CD4-positive, alpha-beta T cell treated with Interleukin-10 for 1 hour (primary cell): ENCODE data around the gene FBXO44.
A peak's percentile ranks its signal among the peaks of the same experiment; 100 is the strongest.

Experiments
- DNase-seq: peaks from one replicate; pipeline ENCODE4 v3.0.0-alpha.2; 2020

Gene FBXO44

DNA sequence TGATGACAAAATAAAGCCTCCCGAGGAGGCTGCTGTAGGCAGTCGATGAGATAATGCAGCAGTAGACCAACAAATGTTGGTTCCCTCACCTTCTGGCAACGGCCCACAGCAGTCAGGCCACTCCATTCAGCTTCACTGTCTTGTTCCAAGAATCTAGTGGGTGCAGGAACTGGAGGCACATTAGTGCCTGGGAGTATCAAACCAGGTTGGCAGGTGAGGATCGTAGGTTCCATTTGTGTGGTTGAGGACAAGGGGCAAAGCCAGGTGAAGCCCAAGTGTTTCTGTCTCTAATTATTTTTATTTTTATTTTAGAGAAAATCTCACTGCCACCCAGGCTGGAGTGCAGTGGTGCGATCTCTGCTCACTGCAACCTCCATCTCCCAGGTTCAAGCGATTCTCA, 13.7 kb upstream of the FBXO44 start:
- DNase-seq: no peak

DNA sequence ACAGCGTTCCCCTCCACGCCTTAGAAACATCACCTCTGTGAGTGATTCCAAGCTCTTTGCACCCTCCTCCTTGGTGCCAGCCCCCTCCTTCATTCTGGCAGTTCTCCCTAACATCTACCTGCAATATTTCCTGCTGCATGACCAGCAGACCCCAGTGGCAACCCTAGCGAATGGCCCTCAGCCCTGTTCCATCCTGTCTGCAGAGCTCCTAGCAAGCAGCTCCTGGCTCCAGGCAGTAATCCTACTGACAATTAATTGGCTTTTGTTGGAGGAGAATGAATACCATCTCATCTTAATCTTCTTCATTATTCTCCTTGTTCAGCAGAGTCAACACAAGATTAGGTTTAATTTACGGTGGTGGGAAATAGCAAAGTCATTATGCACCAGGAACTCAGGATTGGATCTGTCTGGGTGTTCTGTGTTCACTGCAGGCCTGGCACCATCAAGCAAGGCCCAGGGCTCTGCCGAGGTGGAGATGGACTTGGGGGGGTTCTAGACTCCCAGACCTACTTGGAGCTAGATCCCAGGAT, 12.8 kb upstream of the FBXO44 start:
- no peak for DNase-seq

DNA sequence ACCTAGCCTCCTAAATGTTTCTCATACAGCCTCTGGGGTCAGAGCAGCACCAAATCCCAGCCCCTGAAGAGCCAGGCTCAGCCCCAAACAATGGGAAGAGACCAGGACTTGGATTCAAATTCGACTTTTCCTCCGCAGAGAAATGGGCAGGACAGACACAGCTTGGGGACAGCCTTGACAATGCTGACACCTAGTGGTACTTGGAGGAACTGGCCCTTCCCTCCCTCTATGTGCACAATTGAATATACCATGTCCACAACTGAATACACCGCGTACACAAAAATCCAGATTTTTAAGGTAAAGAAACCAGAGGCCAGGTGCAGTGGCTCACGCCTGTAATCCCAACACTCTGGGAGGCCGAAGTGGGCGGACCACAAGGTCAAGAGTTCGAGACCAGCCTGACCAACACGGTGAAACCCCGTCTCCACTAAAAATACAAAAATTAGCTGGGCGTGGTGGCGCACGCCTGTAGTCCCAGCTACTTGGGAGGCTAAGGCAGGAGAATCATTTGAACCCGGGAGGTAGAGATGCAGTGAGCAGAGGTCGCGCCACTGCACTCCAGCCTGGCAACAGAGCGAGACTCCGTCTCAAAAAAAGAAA, 12.2 kb upstream of the FBXO44 start:
- DNase-seq: peak; percentile 81

DNA sequence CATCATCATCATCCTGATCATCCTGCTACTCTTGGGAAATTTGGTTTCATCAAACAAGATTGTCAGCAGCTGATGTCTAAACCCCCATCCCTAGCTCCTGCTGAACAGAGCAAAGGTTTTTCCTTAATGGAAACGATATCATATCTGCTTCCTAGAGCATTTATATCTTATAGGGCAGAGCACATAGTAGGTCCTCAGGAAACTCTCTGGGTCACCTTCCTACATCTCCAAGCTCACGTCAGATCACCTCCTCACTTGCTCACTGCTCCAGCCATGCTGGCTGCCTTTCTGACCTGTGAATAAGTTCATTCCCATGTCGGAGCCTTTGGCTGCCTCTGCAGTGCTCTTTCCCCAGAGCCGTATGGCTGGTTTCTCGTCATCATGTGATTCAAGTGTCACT, 10.9 kb upstream of the FBXO44 start:
- no peak for DNase-seq

DNA sequence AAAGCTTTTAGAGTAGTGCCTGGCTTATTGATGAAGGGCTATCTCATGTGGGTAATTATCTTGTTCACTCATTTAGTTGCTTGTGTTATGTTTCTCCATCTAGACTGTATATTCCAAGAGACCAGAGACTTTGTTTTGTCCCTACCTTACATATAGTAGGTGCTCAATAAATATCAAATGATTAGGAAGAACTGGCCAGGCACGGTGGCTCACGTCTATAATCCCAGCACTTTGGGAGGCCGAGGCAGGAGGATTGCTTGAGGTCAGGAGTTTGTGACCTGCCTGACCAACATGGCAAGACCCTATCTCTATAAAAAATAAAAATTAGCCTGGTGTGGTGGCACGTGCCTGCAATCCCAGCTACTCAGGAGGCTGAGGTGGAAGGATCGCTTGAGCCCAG, 9.4 kb upstream of the FBXO44 start:
- no peak for DNase-seq

DNA sequence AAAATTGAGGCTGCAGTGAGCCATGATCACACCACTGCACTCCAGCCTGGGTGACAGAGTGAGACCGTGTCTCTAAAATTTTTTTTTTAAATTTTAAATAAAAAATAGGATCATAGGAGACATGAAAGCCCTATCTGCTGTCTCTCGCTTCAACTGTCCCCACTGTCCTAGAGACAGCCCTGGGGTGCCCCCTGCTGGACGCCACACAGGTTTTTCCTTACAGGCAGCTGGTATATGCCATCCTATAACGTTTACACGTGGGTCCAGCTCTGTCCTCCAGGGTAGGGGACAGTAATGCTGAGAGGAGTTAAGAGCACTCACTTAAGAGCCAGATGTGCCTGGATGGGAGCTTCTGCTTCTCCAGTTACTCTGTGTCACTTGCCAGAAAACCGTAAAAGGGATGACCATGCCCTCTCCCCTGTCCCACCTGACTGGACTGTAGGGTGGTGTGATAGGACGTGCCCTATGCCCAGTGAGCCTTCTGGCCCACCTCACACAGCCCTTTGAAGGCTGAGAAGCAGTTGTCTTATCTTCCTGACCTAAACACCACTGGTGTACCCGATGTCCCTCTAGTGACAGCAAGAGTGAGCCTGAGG, 8.9 kb upstream of the FBXO44 start:
- DNase-seq: peak; percentile 84

DNA sequence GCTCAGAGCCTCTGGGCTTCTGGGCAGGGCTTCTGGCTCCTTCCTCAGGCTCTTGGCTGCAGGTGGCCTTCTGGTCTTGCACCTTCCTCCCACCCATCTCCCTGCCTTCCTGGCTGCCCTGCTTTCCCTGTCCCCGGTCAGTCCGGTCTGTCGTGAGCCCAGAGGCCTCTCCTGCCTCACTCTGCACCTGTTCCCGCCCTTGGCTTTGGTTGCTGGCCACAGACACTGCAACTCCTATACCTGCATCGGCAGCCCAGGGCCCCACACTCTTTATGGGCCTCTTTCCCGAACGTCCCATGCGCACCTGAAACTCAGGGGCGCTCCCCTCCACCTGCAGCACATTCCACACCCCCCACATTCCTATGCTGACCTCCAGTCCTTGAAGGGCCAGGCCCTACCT, 8.4 kb upstream of the FBXO44 start:
- DNase-seq: no peak

DNA sequence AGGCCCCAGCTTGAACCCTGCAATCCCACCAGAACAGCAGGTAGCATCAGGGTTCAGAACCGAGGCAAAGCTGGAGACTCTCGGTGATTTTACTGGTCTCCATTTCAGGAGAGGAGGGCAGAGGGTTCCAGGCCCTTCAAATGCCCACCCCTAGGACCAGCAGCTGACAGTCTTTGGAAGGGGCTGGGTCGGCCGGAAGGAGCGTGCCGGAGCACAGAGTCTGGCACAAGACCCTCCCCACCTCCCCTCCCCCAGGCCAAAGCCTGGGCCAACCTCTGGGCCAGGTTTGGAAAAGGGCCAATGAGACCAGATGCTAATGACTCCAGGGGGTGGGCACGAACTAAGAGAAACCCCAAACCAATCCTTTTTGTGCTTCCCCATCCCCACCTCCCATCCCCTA, 7.3 kb upstream of the FBXO44 start:
- DNase-seq: no peak

DNA sequence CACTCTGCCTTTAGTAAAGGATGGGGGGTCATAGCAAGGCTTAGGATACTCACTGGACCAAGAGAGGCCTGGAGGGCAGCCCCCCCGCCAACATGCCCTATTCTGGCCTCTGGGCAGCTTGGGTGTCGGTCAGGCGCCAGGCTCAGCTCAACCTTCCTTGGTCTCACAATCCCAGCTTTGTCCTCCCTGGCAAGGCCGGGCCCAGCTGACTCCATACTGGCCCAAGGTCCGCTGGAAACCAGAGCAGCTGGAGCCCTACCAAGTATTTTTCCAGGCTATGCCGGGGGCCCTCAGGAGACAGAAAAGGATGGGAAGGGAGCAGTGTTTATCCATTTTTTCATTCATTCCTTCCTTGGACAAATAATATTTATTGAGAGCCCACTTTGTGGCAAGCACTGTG, 6.6 kb upstream of the FBXO44 start:
- no peak for DNase-seq

DNA sequence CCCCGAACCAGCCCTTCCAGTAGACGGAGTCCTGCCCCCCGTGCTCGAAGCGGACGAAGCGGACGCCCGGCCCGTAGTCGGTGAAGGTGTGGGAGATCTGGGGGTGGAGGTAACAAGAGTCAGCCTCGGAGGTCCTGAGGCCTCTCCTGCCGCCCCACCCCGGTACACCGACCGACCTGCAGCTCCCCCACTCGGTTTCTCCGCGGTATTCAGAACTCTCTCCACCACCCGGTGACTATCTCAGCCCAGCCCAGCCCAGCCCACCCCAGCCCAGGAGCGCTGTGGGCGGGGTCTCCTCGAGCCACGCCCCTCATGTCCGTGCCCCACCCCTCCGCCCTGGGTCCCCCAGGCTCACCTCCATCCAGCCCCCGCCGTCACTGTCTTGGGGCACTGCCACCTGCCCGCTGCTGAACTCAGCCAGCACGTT, 5.9 kb upstream of the FBXO44 start:
- peak; percentile 39 for DNase-seq

DNA sequence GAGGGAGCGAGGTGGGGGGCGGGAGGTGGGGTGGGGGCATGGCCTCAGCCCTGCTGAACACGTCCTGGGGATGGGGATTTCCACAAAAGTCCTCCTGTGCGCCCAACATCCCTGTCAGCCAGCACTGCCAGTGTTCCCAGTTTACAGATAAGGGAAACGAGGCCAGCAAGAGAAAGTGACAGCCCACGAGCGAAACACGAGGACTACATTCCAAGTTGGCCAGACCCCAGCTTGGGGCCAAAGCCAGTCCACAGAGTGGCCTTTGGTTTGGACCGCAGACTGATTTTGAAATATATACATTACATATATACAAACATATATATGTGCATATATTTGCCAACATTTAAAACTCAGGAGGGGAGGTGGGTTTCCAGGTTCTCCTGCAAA, 5.4 kb upstream of the FBXO44 start:
- DNase-seq: no peak

DNA sequence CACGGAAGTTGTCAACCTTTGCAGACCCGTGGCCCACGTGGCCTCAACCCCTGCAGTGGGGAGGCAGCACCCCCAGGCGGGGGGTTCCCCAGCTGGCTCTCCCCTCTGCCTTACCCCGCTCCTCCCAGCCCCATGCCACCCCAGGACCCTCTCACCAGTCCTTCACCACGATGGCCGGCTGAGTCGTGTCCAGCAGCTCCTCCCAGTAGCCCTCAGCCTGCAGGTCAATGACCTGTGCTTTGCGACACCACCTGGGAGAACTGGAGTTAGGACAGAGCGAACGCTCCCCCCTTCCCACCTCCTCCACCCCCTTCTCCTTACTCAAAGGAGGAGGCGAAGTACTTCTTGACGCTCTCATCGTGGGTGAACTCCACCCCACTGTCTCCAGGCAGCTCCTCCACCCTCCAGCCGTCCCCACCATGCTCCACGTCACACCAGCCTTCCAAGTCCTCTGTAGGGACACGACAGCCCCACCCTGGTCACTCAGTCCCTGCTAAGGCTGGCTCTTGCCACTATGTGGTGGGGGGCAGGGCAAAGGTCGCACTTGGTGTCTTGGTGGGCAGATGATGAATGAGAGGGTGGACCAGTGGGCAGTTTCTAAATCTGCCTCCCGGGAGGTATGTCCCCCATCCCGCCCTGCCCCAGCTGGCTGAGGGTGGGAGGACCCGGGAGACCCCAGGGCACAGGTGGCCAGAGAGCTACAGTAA, 4.9 kb upstream of the FBXO44 start:
- no peak for DNase-seq

DNA sequence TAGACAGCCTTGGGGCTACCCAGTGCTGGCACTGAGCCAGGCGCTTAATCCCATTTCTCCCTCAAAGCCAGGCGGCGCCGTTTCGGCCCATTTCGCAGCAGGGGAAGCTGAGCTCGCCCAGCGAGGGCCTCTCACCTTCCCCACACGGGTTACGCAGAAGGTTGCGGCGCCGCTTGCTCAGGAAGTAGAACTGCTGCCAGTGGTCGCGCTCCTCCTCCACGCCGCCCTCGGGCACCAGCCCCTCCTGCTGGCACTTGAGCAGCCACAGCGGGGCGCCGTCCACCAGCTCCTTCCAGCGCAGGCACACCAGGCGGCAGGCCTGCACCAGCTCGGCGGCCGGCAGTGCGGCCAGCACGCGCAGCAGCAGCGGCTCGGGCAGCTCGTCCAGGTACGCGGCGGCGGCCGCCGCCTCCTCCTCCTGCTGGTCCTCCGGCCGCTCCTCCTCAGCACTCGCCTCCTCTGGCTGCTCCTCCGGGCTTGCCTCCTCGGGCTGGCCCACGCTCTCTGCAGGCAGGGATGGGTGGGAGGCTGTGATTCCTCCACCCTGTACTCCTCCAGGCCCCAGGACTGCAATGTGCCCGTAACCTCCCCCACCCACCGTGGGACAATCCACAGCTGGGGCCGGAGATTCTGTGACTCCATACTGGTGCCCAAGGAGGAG, 4.2 kb upstream of the FBXO44 start:
- DNase-seq: peak; percentile 88

DNA sequence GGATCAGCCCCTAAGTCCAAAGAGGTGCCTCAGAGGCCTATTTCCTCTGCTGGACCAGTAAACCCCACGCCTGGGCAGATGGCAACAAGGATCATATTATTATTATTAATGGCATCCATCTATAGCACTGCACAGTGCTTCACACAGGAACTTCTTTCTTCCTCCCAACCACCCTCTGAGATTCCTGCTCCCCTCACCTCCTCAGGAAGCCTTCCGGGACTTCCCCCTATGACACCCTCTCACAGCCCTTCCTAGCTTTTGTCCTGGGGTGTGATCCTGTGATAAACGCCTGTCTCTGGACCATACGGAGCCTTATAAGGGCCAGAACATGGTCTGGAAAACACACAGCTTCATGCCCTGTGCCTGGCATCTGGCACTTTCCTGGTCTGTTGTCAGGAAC, 3.7 kb upstream of the FBXO44 start:
- no peak for DNase-seq

DNA sequence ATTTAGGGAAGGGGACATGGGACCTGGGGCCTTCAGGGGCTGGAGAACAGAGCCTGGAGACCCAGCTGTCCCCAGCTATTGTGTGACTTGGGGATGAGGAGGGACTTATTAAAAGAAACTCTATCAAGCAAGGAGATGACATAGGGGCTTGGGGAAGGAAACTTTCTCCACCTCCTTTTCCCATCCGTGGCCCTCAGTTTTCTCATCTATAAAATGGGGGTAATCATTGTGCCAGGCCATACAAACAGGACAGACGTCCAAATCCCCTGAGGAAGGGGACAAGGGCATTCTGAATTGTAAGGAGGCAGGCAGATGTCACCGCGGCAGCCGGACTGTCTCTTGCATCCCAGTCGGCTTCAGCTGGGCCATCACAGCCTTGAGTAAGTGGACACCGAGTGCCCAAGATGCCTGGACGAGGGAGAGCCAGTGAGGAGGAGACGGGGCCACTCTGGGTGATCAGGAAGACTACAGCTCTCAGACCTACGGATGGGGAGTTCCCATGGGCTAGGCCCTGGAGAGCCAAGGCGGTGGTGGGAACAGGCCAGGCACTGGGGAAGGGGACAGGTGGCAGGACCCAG, 2.4 kb upstream of the FBXO44 start:
- no peak for DNase-seq

DNA sequence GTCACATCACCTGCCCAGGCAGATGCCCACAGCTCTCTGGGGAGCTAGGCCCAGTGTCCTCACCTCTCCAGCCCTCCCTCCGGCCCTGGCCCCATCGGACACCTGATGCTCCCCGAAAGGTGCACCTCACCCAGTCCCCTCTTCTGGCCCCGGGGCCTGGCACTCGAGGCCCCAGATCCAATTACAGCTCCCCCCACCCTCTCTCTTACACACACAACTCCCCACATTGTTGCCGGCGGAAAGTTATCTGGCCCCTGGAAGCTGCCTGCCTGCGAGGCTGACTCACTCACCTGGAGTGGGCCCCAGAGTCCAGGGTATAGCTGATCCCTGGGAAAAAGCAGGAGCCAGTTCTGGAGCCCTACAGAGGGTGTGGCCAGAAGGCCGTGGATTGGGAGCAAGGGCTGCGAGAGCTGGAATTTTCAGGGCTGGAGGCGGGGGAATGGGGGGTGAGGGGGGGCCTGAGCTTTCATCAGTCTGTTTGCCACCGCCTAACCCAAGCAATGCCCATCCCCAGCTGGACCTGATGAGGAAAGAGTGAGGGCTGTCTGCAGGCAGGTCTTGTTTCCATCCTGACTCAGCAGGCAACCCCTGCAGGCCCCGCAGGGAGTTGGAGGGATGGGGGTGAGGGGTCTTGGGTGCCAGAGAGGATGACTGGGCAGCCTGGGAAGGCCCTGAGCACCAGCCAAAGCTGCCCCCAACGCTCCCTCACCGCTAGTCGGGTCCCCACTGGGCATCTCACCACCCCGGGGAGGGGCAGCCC, 1.4 kb upstream of the FBXO44 start:
- DNase-seq: no peak

DNA sequence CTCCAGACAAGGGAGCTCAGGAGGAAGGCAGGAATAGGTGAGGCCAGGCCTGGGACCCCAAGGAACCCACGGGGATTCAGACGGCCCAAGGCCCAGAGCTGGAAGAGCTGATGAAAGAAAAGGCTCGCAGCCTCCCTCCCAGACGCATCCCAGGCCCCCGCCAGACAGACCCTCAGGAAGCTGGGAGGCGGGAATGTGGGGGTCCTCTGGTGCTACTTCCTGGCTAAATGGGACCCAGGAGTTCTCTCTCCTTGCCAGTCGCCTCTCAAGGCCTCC, 878 bp upstream of the FBXO44 start:
- DNase-seq: no peak

DNA sequence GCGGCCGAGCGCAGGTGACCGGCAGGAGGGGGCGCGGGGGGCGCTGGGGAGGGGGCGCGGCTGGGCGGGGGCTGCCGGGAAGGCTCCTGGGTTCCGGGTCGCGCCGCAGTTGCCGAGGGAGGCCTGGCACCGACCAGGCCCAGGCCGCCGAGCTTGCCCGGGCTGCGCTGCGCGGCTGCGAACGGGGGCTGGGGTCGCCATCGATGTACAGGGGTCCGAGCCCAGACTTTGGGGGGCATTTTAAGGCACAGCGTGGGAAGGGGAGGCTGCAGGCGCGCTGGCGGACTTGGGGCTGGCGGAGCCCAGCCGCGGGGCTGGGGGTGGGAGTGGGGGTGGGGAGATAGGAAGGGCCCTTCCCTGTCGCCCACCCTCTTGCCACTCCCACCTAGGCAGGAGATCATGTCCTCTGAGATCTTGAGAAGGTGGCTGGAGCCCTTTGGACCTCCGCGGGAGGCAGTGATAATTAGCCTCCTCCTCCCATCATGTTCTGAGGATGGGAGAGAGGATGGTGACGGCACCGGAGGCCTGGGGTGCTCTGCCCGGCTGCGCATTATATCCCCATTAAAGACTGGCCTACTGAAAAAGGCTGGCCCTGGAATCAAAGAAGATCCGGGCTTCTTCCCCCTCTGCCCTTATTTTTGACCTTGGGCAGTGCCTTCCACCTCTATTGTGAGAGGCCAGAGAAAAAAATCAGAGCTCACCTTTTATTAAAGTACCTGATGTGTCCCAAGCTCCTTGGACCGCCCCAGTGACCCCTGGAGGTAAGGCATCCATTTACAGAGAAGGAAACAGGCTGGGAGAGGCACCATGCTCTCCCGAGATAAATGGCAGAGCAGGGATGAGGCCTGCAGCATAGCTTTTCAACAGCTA, 497 bp downstream of the FBXO44 start:
- no peak for DNase-seq

DNA sequence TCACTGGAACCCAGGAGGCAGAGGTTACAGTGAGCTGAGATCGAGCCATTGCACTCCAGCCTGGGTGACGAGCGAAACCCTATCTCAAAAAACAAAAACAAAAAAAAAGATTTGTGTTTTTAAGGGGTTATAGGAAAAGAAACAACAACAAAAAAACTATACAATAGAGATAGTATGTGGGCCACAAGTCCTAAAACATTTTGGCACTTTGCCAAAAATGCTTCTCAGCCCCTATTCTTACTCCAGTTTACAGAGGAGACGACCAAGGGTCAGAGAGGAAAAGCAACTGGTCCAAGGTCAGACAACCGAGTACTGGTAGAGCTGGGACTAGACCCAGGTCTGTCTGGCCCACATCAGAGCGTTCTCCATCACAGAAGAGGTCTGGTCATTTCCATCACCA, 3.0 kb downstream of the FBXO44 start:
- DNase-seq: no peak

DNA sequence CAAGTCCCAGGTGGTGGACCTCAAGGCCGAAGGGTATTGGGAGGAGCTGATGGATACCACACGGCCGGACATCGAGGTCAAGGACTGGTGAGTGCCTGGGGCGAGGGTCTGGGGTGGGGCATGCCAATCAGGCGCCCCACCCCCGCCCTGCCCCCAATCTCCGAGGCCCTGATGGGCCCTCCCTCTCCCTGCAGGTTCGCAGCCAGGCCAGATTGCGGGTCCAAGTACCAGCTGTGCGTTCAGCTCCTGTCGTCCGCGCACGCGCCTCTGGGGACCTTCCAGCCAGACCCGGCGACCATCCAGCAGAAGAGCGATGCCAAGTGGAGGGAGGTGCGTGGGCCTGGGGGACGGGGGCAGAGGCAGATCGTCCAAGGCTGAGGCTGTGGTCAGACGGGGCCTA, 3.9 kb downstream of the FBXO44 start:
- DNase-seq: no peak

DNA sequence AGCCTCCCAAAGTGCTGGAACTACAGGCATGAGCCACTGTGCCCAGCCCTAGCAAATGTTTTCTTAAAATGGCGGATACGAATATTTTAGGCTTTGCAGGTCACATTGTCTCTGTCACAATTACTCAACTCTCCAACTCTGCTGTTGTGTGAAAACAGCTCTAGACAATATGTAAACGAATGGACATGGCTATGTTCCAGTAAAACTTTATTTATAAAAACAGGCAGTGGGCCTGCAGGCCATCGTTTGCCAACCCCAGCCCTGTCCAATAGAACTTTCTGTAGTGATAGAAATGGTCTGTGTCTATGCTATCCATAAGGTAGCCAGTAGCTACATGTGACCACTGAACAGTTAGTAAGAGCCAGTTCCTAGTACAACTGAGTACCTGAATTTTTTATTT, 5.1 kb downstream of the FBXO44 start:
- no peak for DNase-seq

DNA sequence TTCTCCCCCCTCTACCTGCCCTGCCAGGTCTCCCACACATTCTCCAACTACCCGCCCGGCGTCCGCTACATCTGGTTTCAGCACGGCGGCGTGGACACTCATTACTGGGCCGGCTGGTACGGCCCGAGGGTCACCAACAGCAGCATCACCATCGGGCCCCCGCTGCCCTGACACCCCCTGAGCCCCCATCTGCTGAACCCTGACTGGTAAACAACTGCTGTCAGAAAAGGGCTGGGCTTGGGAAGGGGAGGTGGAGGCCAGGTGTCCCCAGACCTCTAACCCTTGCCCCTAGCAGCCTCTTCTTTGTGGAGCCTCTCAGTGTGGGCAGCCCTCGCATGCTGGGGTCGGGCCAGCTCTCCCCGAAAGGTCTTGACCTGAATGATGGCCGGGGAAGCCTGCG, 6.4 kb downstream of the FBXO44 start:
- DNase-seq: no peak
